ENCODE results near the gene SEMA3D. TPM values are rescaled to one million over a fixed set of nuclear protein-coding genes. Genes with fewer than 3 reads are reported as not detected.

Gene SEMA3D
- total and polyA plus RNA-seq, 2 of the 13 experiments (the other 11 are each of a cell fraction or from before 2014, with no cell fraction given) = 0.07 TPM; not detected in 1

GRCh38 chr7:85176197-85176596 lies 10.7 kb downstream of the SEMA3D start (continued):
- TF ChIP-seq TIGD3 (CRISPR knock-in tag; IDR thresholded peaks at IDR 0.05; ENCODE audit: borderline replicate concordance) = no peak
- TF ChIP-seq EZH2 (conservative IDR thresholded peaks at IDR 0.05; ENCODE audit: low read depth, low read length) = no peak

- BruUV-seq (replicated peaks) = no TSS peak
- ChIA-PET POLR2A (no interaction called here), CTCF (ENCODE audit: low intra/inter-chr PET ratio, low total read pairs) (no interaction called here)
- intact Hi-C loops (cut with micrococcal nuclease; ENCODE audit: unreplicated experiment) (no loop called here), in situ Hi-C loops (cut with HindIII; ENCODE audit: extremely low pct_ligation_motif_present, low pct_unique_long_range_greater_than_20kb) (no loop called here)
- peaks cover 12% of the 10 kb centered on the region for H3K9me3 ChIP-seq (ENCODE audit: low read length)
- no peak overlapping the region for H3K27ac ChIP-seq (ENCODE audit: extremely low read length, insufficient read depth, low read length)
- H3K4me2 ChIP-seq (ENCODE audit: low read depth, low read length) = no peak overlapping the region
- TF ChIP-seq GMEB1 (CRISPR knock-in tag; IDR thresholded peaks at IDR 0.05; ENCODE audit: borderline replicate concordance) = no peak
- TF ChIP-seq ZNF224 (CRISPR knock-in tag; IDR thresholded peaks at IDR 0.05) = no peak
- no peak for TF ChIP-seq ZNF773 (CRISPR knock-in tag; IDR thresholded peaks at IDR 0.05; ENCODE audit: borderline replicate concordance)
- no peaks in the 10 kb centered on the region for H4K20me1 ChIP-seq (ENCODE audit: insufficient read depth, low read length)
- H2AFZ ChIP-seq (ENCODE audit: low read length) = no peak overlapping the region
- no peaks in the 10 kb centered on the region for H3K27me3 ChIP-seq (ENCODE audit: control insufficient read depth in 1 of 2, insufficient read depth in 2 of 2, low read length in 2 of 2)
- DNase-seq (ENCODE audit: low spot score) = no peak
- no peaks in the 10 kb centered on the region for H3K36me3 ChIP-seq (replicated peaks in 1 of 2; ENCODE audit: control insufficient read depth in 1 of 2, insufficient read depth in 2 of 2, low read length in 2 of 2)
- no peaks in the 10 kb centered on the region for H3K79me2 ChIP-seq (ENCODE audit: insufficient read depth, low read length)
- H3K4me1 ChIP-seq (ENCODE audit: insufficient read depth, low read length) = no peaks in the 10 kb centered on the region
- H3K4me3 ChIP-seq (replicated peaks in 1 of 3; ENCODE audit: insufficient read depth in 1 of 3, low read depth in 2 of 3, low read length in 3 of 3) = no peak overlapping the region
- FAIRE-seq = no peak
- 2% methylated on average over 3 of the region's 3 CpGs for WGBS (ENCODE audit: low lambda C conversion rate)
- H3K9ac ChIP-seq (ENCODE audit: insufficient read depth, low read depth, low read length) = no peak overlapping the region
- no peak for ATAC-seq
These were observed 11.6 kb downstream of the SEMA3D start for GRCh38 chr7:85175217-85175616.
